Keratinocyte (primary cell): Measurements from ENCODE around the gene KIN. TPM values are rescaled to one million over a fixed set of nuclear protein-coding genes. Genes with fewer than 3 reads are reported as not detected.

ENCODE experiments used
- DNase-seq: peaks from one replicate; pipeline ENCODE4 v3.0.0-alpha.2; 2011; ENCODE audit warnings: low read depth, missing footprints, low spot score
- FAIRE-seq: peaks from 2 replicates; lab custom pipeline; 2011; peaks lifted over from hg19 to GRCh38; lab: Jason Lieb, UNC
- H2AFZ ChIP-seq: 2 replicates; pipeline ENCODE4 v1.6.0; 2012; ENCODE audit warnings: low read length, control low read depth, inconsistent platforms; ENCODE audit not compliant: control insufficient read depth
- H3K27ac ChIP-seq: 2 replicates; pipeline ENCODE4 v1.5.1; 2011; ENCODE audit warnings: low read length; ENCODE audit not compliant: control insufficient read depth, insufficient read depth
- H3K27me3 ChIP-seq: 3 replicates; pipeline ENCODE4 v1.6.0; 2011; ENCODE audit warnings: low read length; ENCODE audit not compliant: control insufficient read depth, insufficient read depth; ENCODE audit errors: extremely low read depth
- H3K36me3 ChIP-seq, 2 experiments: 2 replicates in 1 of 2; 3 replicates in 1 of 2; pipeline ENCODE4 v1.5.1; 2011; ENCODE audit warnings: low read length in 2 of 2, mild to moderate bottlenecking in 1 of 2; ENCODE audit not compliant: control insufficient read depth in 2 of 2, insufficient read depth in 2 of 2; ENCODE audit errors: extremely low read depth in 1 of 2
- H3K4me1 ChIP-seq: 3 replicates; pipeline ENCODE4 v1.5.1; 2011; ENCODE audit warnings: low read length; ENCODE audit not compliant: control insufficient read depth, insufficient read depth; ENCODE audit errors: extremely low read depth
- H3K4me2 ChIP-seq: 3 replicates; pipeline ENCODE4 v1.6.0; 2011; ENCODE audit warnings: low read depth, low read length; ENCODE audit not compliant: control insufficient read depth, insufficient read depth; ENCODE audit errors: extremely low read depth
- H3K4me3 ChIP-seq, 3 experiments: fragments of 200-600 bp in 1 of 3; sonication (generic) in 1 of 3; 2 replicates in 2 of 3; 3 replicates in 1 of 3; pipeline ENCODE4 v1.5.1; 2011 to 2016; ENCODE audit warnings: low read length in 3 of 3, mild to moderate bottlenecking in 3 of 3, control low read depth in 2 of 3, inconsistent platforms in 1 of 3, low read depth in 1 of 3, mixed read lengths in 1 of 3, mixed run types in 1 of 3, moderate library complexity in 1 of 3; ENCODE audit not compliant: control insufficient read depth in 2 of 3, insufficient read depth in 2 of 3; ENCODE audit errors: extremely low read depth in 1 of 3
- H3K79me2 ChIP-seq: 2 replicates; pipeline ENCODE4 v1.6.0; 2012; ENCODE audit warnings: low read length; ENCODE audit not compliant: control insufficient read depth, insufficient read depth
- H3K9ac ChIP-seq: 3 replicates; pipeline ENCODE4 v1.6.0; 2011; ENCODE audit warnings: low read length; ENCODE audit not compliant: control insufficient read depth, insufficient read depth; ENCODE audit errors: extremely low read depth
- H3K9me1 ChIP-seq: 3 replicates; pipeline ENCODE4 v1.6.0; 2011; ENCODE audit warnings: low read length; ENCODE audit not compliant: control insufficient read depth, insufficient read depth; ENCODE audit errors: extremely low read depth
- H3K9me3 ChIP-seq: 2 replicates; pipeline ENCODE4 v1.5.1; 2012; ENCODE audit warnings: low read depth, low read length; ENCODE audit not compliant: control insufficient read depth
- H4K20me1 ChIP-seq: 3 replicates; pipeline ENCODE4 v1.6.0; 2011; ENCODE audit warnings: low read length; ENCODE audit not compliant: control insufficient read depth, insufficient read depth; ENCODE audit errors: extremely low read depth
- CTCF ChIP-seq, 3 experiments: IDR thresholded peaks in 1 of 3; conservative IDR thresholded peaks in 1 of 3; optimal IDR thresholded peaks in 1 of 3; 2 replicates in 2 of 3; 3 replicates in 1 of 3; pipeline versions ENCODE3 to v1.5.1; 2011; ENCODE audit warnings: low read length in 3 of 3, mild to moderate bottlenecking in 3 of 3, moderate library complexity in 2 of 3, control low read depth in 1 of 3, inconsistent platforms in 1 of 3; ENCODE audit not compliant: insufficient read depth in 2 of 3; ENCODE audit errors: extremely low read depth in 1 of 3
- EZH2 ChIP-seq: IDR thresholded peaks from one replicate; pipeline ENCODE4 v1.6.1; 2012; ENCODE audit warnings: inconsistent platforms, mild to moderate bottlenecking, low read length, moderate library complexity
- dilution Hi-C: fragments of 300-500 bp; cut with MboI; formaldehyde crosslinking; loops from one replicate; pipeline ENCODE4 v1.7.0; 2020; ENCODE audit warnings: low sequenced_read_pairs; ENCODE audit not compliant: extremely low pct_ligation_motif_present
- polyA plus RNA-seq, 5 experiments: library from polyadenylated mRNA; depleted of rRNA in 3 of 5; stranded (reverse) in 3 of 5; stranded (forward) in 1 of 5; unstranded in 1 of 5; fragments of >200 nt; gene quantifications; 1 replicate in 1 of 5; 2 replicates in 3 of 5; 3 replicates in 1 of 5; pipeline versions ENCODE4 v1.2.1 to v1.2.3, GENCODE V29; 2011 to 2012; ENCODE audit warnings: missing spikeins in 2 of 5, low read depth in 1 of 5, low replicate concordance in 1 of 5

Gene KIN
- polyA plus RNA-seq, 1 donor (not counting 4 experiments of a cell fraction or from before 2014, with no cell fraction given): 15.1 TPM

- H3K9me1 ChIP-seq: no peaks in the 10 kb centered on the region
- H3K27ac ChIP-seq: peak overlapping the region; percentile 64
- H3K9me3 ChIP-seq: no peaks in the 10 kb centered on the region
- dilution Hi-C loops: no loop called here
- H4K20me1 ChIP-seq: no peaks in the 10 kb centered on the region
- TF ChIP-seq EZH2 (no peak), CTCF (optimal IDR thresholded peaks at IDR 0.05 in 1 of 3, IDR thresholded peaks at IDR 0.05 in 1 of 3, conservative IDR thresholded peaks at IDR 0.05 in 1 of 3; ENCODE audit: extremely low read depth in 1 of 3, insufficient read depth in 2 of 3, low read length in 3 of 3) (peak; percentile 20 to 41 (median 34))
- H3K4me2 ChIP-seq: peak overlapping the region; percentile 99
- peak overlapping the region; percentile 99 for H2AFZ ChIP-seq
- H3K79me2 ChIP-seq: peaks cover 28% of the 10 kb centered on the region
- H3K4me1 ChIP-seq: peaks cover 7% of the 10 kb centered on the region
- peak overlapping the region; percentile 73 to 100 (median 89) for H3K4me3 ChIP-seq
- no peak for DNase-seq
- FAIRE-seq: peak; percentile 53
- no peaks in the 10 kb centered on the region for H3K27me3 ChIP-seq
- H3K36me3 ChIP-seq: no peaks in the 10 kb centered on the region
- peak overlapping the region; percentile 83 for H3K9ac ChIP-seq
These were observed 31.3 kb upstream of the KIN start for GRCh38 chr10:7819121-7819460.

- FAIRE-seq (no peak), DNase-seq (no peak)
- H4K20me1 ChIP-seq: no peaks in the 10 kb centered on the region
- H3K36me3 ChIP-seq: no peaks in the 10 kb centered on the region
- TF ChIP-seq CTCF (optimal IDR thresholded peaks at IDR 0.05 in 1 of 3, IDR thresholded peaks at IDR 0.05 in 1 of 3, conservative IDR thresholded peaks at IDR 0.05 in 1 of 3; ENCODE audit: extremely low read depth in 1 of 3, insufficient read depth in 2 of 3, low read length in 3 of 3): no peak
- TF ChIP-seq EZH2: no peak
- H3K4me1 ChIP-seq: peaks cover 7% of the 10 kb centered on the region
- H3K27ac ChIP-seq: peak within 1 kb of the TSS; percentile 64
- peak within 1 kb of the TSS; percentile 99 for H3K4me2 ChIP-seq
- H2AFZ ChIP-seq: peak within 1 kb of the TSS; percentile 100
- dilution Hi-C loops: no loop called here
- H3K79me2 ChIP-seq: peaks cover 28% of the 10 kb centered on the region
- H3K27me3 ChIP-seq: no peaks in the 10 kb centered on the region
- peak within 1 kb of the TSS; percentile 83 for H3K9ac ChIP-seq
- H3K9me3 ChIP-seq: no peaks in the 10 kb centered on the region
- no peaks in the 10 kb centered on the region for H3K9me1 ChIP-seq
- peak within 1 kb of the TSS; percentile 73 to 100 (median 89) for H3K4me3 ChIP-seq
These were observed 30.7 kb upstream of the KIN start, which contains the start of gene TAF3 for GRCh38 chr10:7818295-7819120. Gene TAF3, plus strand, starts transcription at chr10:7818505. Its CDS starts 205 bp downstream, at chr10:7818710.
